Measurements from ENCODE around the gene ZNF324.
"Not testable (repeated sequence)": the region's sequence is repeated elsewhere in the genome, so short reads cannot be mapped to it uniquely, and the experiment has no call there.

Gene ZNF324

DNA sequence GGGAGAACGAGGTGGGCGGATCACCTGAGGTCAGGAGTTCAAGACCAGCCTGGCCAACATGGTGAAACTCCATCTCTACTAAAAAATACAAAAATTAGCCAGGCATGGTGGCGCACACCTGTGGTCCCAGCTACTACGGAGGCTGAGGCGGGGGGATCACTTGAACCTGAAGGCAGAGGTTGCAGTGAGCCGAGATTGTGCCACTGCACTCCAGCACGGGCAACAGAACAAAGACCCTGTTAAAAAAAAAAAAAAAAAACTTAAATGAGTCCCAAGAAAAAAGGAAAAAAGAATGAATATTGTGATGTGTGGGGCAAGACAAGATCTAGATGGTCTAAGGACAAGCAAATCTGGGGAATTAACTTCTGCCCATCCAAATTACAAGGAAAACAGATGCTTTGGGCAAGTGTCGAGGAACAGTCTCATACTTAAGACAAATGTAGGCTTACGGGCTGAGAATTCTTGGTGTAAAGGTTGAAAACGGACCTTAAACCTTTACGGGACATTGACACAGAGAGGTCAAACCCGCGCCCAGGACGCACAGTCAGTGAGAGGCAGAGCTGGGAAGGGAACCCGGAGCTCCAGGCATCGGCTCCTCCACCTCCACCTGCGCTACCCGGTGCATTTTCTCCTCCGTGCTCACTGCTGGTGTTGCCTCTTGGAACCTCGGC lies 656 bp upstream of the ZNF324 start:
- Histone ChIP-seq H3K4me3 (replicated peaks; ENCODE audit: insufficient read depth, low read length) (peak overlapping the region; percentile 99), H3K27ac (replicated peaks) (no peak overlapping the region), H3K27me3 (ENCODE audit: insufficient read depth, poor library complexity, severe bottlenecking) (no peaks in the 10 kb centered on the region)
- no peak for DNase-seq (ENCODE audit: low read depth in 1 of 2, low spot score in 1 of 2)
- TF ChIP-seq POLR2AphosphoS5 (IDR thresholded peaks at IDR 0.05; ENCODE audit: low read depth) = no peak

DNA sequence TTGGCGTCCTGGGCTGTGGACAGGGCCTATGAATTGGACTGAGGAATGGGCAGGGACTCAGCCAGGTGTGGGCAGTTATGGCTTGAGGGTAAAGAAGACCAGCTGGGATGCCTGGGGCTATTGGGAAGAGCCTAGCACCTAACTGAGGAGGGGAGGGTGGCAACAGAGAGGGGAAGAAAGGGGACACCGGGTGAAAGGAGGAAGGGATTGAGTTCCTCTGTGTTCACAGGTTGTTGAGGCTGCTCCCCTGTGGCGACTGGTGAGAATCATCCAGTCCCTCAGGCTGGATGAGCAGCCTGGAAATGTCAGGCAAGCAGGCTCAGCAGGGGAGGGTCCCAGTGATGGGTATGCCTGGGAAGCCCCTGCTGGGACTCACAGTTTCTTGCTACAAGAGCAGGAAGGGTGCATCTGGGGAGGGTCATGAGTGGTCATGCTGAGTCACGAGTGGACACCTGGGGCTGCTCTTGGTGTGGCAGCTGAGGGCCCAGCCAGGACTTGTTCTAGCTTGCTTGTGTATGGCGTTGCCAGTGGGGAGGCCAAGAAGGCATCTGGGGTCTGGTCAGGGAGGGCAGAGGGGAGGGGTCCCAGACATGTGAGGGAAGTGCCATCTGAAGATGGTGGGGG lies 1.4 kb downstream of the ZNF324 start:
- TF ChIP-seq POLR2AphosphoS5 (IDR thresholded peaks at IDR 0.05; ENCODE audit: low read depth) (no peak), SPI1 (IDR thresholded peaks at IDR 0.05; ENCODE audit: borderline replicate concordance, low read depth) (no peak), GABPA (IDR thresholded peaks at IDR 0.05; ENCODE audit: low read depth) (no peak)
- TF ChIP-seq, protein P1, sequence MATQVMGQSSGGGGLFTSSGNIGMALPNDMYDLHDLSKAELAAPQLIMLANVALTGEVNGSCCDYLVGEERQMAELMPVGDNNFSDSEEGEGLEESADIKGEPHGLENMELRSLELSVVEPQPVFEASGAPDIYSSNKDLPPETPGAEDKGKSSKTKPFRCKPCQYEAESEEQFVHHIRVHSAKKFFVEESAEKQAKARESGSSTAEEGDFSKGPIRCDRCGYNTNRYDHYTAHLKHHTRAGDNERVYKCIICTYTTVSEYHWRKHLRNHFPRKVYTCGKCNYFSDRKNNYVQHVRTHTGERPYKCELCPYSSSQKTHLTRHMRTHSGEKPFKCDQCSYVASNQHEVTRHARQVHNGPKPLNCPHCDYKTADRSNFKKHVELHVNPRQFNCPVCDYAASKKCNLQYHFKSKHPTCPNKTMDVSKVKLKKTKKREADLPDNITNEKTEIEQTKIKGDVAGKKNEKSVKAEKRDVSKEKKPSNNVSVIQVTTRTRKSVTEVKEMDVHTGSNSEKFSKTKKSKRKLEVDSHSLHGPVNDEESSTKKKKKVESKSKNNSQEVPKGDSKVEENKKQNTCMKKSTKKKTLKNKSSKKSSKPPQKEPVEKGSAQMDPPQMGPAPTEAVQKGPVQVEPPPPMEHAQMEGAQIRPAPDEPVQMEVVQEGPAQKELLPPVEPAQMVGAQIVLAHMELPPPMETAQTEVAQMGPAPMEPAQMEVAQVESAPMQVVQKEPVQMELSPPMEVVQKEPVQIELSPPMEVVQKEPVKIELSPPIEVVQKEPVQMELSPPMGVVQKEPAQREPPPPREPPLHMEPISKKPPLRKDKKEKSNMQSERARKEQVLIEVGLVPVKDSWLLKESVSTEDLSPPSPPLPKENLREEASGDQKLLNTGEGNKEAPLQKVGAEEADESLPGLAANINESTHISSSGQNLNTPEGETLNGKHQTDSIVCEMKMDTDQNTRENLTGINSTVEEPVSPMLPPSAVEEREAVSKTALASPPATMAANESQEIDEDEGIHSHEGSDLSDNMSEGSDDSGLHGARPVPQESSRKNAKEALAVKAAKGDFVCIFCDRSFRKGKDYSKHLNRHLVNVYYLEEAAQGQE (IDR thresholded peaks at IDR 0.05; ENCODE audit: insufficient replicate concordance, low read depth) = no peak
- TF ChIP-seq, protein P2, sequence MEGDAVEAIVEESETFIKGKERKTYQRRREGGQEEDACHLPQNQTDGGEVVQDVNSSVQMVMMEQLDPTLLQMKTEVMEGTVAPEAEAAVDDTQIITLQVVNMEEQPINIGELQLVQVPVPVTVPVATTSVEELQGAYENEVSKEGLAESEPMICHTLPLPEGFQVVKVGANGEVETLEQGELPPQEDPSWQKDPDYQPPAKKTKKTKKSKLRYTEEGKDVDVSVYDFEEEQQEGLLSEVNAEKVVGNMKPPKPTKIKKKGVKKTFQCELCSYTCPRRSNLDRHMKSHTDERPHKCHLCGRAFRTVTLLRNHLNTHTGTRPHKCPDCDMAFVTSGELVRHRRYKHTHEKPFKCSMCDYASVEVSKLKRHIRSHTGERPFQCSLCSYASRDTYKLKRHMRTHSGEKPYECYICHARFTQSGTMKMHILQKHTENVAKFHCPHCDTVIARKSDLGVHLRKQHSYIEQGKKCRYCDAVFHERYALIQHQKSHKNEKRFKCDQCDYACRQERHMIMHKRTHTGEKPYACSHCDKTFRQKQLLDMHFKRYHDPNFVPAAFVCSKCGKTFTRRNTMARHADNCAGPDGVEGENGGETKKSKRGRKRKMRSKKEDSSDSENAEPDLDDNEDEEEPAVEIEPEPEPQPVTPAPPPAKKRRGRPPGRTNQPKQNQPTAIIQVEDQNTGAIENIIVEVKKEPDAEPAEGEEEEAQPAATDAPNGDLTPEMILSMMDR (IDR thresholded peaks at IDR 0.05; ENCODE audit: insufficient read depth, low read length) = no peak
- peak in 1 of 2 experiments; percentile 30 for DNase-seq (ENCODE audit: low read depth in 1 of 2, low spot score in 1 of 2)
- no peak overlapping the region for H3K27ac ChIP-seq (replicated peaks)
- H3K27me3 ChIP-seq (ENCODE audit: insufficient read depth, poor library complexity, severe bottlenecking) = no peaks in the 10 kb centered on the region
- peak overlapping the region; percentile 8; the same call in 1 of the 2 replicates for H3K4me3 ChIP-seq (replicated peaks; ENCODE audit: insufficient read depth, low read length)

DNA sequence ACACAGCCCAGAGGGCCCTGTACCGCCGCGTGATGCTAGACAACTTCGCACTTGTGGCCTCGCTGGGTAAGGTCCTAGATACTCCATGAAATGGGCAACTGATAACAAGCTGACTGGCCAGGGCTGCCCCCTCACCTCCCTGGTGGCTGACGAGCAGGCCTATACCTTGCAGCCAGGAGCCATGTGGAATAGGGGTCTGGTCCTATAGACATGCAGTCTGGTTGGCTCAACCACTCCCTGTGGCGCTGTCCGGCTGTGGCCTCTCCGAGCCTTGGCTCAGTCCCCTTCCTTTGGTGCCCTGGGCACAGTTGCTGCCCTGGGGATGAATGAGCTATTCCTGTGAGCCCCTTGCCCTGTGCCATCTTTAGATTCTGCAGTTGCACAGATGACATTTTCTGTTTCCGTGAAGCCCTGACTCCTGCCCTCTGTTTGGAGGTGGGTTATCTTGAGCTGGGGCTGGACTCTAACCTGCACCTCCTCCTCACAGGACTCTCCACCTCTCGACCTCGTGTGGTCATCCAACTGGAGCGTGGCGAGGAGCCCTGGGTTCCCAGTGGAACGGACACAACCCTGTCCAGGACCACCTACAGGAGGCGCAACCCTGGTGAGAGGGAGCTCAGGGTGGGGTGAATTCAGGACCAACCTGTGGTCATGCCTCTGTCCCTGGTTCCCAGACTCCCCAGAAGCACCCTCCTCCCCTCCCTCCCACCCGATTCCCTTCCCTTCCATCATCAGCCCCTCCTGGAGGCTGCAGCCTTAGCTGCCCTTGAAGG lies 2.5 kb downstream of the ZNF324 start:
- no peak for TF ChIP-seq POLR2AphosphoS5 (IDR thresholded peaks at IDR 0.05; ENCODE audit: low read depth)
- TF ChIP-seq, protein P2 (IDR thresholded peaks at IDR 0.05; ENCODE audit: insufficient read depth, low read length) = no peak
- no peak for TF ChIP-seq GABPA (IDR thresholded peaks at IDR 0.05; ENCODE audit: low read depth)
- TF ChIP-seq, protein P1 (IDR thresholded peaks at IDR 0.05; ENCODE audit: insufficient replicate concordance, low read depth) = no peak
- no peak for TF ChIP-seq SPI1 (IDR thresholded peaks at IDR 0.05; ENCODE audit: borderline replicate concordance, low read depth)
- no peak overlapping the region for H3K27ac ChIP-seq (replicated peaks)

DNA sequence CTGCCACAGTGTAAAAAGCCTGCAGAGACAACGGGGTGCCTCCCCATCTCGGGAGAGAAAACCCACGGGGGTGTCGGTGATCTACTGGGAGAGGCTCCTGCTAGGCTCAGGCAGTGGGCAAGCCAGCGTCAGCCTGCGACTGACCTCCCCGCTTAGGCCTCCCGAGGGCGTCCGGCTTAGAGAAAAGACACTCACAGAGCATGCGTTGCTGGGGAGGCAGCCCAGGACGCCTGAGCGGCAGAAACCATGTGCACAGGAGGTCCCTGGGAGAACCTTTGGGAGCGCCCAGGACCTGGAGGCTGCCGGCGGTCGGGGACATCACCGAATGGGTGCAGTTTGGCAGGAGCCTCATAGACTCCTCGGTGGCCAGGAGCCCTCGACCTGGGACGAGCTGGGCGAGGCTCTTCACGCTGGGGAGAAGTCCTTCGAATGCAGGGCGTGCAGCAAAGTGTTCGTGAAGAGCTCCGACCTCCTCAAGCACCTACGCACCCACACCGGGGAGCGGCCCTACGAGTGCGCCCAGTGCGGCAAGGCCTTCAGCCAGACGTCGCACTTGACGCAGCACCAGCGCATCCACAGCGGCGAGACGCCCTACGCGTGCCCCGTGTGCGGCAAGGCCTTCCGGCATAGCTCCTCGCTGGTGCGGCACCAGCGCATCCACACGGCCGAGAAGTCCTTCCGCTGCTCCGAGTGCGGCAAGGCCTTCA lies 4.1 kb downstream of the ZNF324 start:
- not testable (repeated sequence) for DNase-seq (ENCODE audit: low read depth in 1 of 2, low spot score in 1 of 2); H3K27me3 ChIP-seq (ENCODE audit: insufficient read depth, poor library complexity, severe bottlenecking); H3K4me3 ChIP-seq (replicated peaks; ENCODE audit: insufficient read depth, low read length); H3K27ac ChIP-seq (replicated peaks)

More for the DNA sequence above, 2.5 kb downstream of the ZNF324 start:
- DNase-seq (ENCODE audit: low read depth in 1 of 2, low spot score in 1 of 2) = no peak
- Histone ChIP-seq H3K27me3 (ENCODE audit: insufficient read depth, poor library complexity, severe bottlenecking) (no peaks in the 10 kb centered on the region), H3K4me3 (replicated peaks; ENCODE audit: insufficient read depth, low read length) (no peak overlapping the region)

All from HL-60 (cell line).